ENCODE data around the gene MS4A8.
"Not testable (repeated sequence)": the region's sequence is repeated elsewhere in the genome, so short reads cannot be mapped to it uniquely, and the experiment has no call there.

Gene MS4A8

DNA sequence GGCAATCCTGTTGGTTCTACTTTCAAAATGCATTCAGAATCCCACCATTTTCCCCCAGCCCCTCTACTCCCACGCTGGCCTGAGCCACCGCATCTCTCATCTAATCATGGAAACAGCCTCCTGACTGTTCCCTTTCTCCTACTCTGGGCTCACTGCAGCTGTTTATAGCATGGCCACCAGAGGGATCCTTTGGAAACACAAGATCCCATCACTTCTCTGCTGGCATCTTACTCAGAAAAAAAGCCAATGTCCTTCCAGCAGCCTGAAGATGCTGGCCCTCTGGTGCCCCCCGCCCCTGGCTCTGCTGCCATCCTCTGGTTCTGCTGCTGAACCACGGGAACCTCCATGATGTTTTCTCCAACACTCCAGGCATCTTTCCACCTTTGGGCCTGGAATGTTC is 11.1 kb downstream of the MS4A8 start:
- TF ChIP-seq, protein P1, sequence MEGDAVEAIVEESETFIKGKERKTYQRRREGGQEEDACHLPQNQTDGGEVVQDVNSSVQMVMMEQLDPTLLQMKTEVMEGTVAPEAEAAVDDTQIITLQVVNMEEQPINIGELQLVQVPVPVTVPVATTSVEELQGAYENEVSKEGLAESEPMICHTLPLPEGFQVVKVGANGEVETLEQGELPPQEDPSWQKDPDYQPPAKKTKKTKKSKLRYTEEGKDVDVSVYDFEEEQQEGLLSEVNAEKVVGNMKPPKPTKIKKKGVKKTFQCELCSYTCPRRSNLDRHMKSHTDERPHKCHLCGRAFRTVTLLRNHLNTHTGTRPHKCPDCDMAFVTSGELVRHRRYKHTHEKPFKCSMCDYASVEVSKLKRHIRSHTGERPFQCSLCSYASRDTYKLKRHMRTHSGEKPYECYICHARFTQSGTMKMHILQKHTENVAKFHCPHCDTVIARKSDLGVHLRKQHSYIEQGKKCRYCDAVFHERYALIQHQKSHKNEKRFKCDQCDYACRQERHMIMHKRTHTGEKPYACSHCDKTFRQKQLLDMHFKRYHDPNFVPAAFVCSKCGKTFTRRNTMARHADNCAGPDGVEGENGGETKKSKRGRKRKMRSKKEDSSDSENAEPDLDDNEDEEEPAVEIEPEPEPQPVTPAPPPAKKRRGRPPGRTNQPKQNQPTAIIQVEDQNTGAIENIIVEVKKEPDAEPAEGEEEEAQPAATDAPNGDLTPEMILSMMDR (IDR thresholded peaks at IDR 0.05; ENCODE audit: low read depth, low read length, missing control alignments) = no peak
- H3K4me3 ChIP-seq (ENCODE audit: low read depth, low read length) = no peak overlapping the region
- DNase-seq (ENCODE audit: low read depth) = no peak

DNA sequence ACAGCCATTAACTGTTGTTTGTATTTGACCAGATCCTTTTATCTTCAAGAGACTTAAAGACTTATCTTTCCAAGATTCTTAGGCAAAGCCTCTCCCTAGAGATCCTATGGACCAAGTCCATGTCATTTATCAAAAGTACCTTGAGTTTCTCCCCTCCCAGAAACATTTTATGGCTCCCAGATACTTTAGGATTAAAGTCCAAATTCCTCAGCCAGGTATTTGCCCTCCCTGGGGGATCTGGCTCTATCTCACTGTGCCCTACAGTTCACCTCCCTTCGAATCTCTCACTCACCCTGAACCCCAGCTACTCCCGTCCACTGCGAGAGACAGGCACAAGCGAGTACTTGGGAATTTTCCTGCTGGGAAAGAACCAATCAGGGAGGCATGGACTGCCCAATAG is 11.9 kb downstream of the MS4A8 start:
- DNase-seq (ENCODE audit: low read depth) = no peak
- TF ChIP-seq, protein P1 (IDR thresholded peaks at IDR 0.05; ENCODE audit: low read depth, low read length, missing control alignments) = no peak
- no peak overlapping the region for H3K4me3 ChIP-seq (ENCODE audit: low read depth, low read length)

DNA sequence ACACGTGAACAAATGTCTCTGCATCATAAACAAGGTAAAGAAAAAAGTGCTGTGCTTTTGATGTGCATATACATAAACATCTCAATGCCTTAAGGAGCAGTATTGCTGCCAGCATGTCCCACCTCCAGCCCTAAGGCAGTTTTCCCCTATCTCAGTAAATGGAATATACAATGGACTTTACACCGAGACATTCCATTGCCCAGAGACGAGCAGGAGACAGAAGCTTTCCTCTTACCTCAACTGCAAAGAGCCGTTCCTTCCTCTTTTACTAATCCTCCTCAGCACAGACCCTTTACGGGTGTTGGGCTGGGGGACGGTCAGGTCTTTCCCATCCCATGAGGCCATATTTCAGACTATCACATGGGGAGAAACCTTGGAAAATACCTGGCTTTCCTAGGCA is 14.0 kb downstream of the MS4A8 start:
- DNase-seq (ENCODE audit: low read depth); H3K4me3 ChIP-seq (ENCODE audit: low read depth, low read length): not testable (repeated sequence)

DNA sequence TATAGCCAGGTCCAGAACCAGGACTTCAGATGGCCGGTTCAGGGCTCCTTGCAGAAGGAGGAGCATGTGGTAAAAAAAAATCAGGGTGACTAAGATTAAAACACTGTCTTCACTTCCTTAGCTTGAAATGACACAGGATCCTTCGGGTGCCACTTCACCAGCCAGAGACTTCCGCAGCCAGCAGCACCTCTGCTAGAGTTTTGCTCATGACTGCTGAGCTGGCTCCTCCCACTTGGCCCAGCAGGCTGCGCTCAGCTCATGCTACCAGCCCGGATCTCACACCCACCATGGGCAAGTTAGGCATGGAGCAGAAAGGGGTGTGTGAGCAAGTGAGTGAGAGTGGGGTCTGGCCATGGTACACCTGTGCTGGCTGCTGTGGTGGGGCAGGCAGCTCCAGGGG is 18.5 kb downstream of the MS4A8 start:
- DNase-seq (ENCODE audit: low read depth) = peak; percentile 18
- H3K4me3 ChIP-seq (ENCODE audit: low read depth, low read length) = no peak overlapping the region
- TF ChIP-seq, protein P1 (IDR thresholded peaks at IDR 0.05; ENCODE audit: low read depth, low read length, missing control alignments) = no peak

DNA sequence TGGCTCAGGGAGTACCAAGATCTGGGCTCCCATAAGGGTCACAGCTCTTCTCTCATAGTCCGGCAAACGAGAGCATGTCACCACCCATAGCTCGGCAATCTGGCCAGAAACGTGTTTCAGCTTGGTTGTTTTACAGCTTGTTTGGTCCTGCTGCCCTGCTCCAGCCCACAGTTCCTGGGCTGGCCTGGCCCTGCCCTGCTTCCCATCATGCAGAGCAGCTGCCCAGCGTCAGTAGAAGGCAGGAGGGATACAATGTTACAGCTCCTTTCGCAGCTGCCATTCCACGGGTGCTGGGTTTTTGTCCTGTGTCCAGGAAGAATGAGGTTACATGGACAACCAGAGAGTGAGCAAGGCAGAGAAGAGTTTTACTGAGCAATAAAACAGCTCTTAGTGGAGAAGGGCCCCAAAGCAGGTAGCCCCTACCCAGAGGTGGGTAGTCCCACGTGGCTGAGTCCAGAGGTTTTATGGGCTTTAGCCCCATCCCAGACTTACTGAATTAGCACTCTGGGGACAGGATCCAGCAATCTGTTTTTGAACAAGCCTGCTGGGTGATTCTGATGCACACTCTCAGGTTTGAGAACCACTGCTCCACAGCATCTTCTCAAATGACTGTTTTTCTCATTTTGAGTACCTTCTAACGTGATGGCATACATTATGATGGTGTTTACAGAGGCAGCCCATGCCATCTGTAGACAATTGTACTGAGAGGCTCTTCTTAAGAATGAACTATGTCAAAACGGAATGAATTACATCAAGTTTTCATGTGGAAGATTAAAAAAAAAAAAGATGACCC is 19.3 kb downstream of the MS4A8 start:
- H3K4me3 ChIP-seq (ENCODE audit: low read depth, low read length) = no peak overlapping the region
- DNase-seq (ENCODE audit: low read depth) = no peak

DNA sequence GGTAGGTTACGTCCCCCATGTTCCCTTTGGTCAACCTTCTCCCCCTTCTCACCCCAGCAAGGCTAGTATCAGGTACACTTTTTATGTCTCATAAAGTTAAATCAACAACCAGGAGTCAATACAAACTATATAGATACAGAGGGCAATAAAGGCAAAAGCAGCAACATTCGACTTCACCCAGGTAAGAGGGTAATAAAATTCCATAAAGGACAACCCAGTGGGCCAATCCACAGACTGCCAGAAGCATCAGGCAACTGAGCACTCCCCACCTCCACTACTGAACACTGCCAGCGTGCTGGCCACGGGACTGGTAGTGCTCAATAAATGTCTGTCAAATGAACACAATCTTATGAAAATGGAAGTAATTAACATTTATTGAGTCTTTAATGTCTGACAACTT is 20.0 kb downstream of the MS4A8 start:
- TF ChIP-seq, protein P1 (IDR thresholded peaks at IDR 0.05; ENCODE audit: low read depth, low read length, missing control alignments) = no peak

More for the DNA sequence above, 19.3 kb downstream of the MS4A8 start:
- TF ChIP-seq, protein P1 (IDR thresholded peaks at IDR 0.05; ENCODE audit: low read depth, low read length, missing control alignments) = no peak

DNA sequence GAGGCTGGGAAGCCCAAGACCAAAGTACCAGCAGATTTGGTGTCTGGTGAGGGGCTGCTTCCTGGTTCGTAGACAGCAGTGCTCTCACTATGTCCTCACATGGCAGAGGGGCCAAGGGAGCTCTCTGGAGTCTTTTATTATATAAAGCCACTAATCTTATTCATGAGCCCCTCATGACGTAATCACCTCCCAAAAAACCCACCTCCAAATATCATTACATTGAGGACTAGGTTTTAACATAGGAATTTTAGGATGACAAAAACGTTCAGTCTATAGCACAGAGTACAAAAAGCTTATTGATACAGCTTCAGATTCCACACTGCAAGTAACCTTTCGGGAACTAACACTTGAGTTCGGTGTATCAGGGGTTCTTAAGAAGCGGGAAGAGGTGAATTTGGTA is 21.0 kb downstream of the MS4A8 start:
- no peak overlapping the region for H3K4me3 ChIP-seq (ENCODE audit: low read depth, low read length)

More for the DNA sequence above, 20.0 kb downstream of the MS4A8 start:
- DNase-seq (ENCODE audit: low read depth) = no peak
- no peak overlapping the region for H3K4me3 ChIP-seq (ENCODE audit: low read depth, low read length)

More for the DNA sequence above, 21.0 kb downstream of the MS4A8 start:
- no peak for DNase-seq (ENCODE audit: low read depth)
- TF ChIP-seq, protein P1 (IDR thresholded peaks at IDR 0.05; ENCODE audit: low read depth, low read length, missing control alignments) = no peak
